Stimulated activated CD8-positive, alpha-beta memory T cell treated with anti-CD3 and anti-CD28 coated beads, Interleukin-15, amount 100 ng/mL, for 48 hours (primary cell): ENCODE results near the gene GART.
"Not testable (repeated sequence)": the region's sequence is repeated elsewhere in the genome, so short reads cannot be mapped to it uniquely, and the experiment has no call there.

ENCODE experiments used
- DNase-seq, 2 donors: peaks; one replicate each; pipeline ENCODE4 v3.0.0-alpha.2; 2020; ENCODE audit warnings: low read depth in 2 of 2

The GART gene

DNA sequence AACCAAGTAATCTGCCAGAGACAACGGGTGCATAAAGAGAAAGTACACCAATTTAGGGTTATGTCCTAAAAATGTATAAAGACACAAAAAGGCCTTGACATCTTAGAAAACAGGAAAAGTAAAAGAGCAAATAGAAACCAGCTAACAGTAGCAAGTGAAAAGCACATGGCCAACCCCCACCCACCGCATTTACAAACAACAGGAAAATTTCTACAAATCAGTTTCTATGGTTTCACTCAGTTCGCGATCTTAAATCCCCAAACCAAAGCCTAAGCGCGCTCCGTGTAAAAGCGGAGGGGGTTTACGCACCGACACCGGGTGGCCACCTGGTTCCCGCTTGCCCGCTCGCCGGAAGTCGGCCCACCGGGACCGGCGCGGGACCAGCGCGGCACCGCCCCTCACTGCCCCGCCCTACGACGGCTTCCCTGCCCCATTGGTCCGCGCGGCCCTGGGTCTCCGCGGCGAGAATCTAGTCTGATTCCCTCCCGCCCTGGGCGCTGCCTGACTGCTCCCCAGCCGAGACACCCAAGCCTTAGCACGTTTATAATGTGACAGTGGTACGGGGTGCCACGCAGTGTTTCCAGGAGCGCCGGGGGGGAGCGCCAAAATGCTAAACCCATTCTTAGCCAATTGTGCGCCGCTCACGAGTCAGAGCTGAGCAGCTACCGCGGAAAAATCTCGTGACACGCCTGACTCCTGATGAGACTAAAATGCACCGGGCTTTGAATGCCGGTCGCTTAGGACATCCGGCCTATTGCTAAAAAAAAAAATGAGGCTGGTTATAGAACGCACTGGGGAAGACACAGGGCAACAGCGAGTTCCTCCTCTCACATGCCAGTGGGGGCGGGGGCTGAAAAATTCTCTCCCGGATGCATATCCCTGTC, at the start of gene GART:
TSS of gene GART (minus strand) at position 362 of the 884 bp plus-strand sequence. CDS start 2,802 bp downstream, outside the sequence.
- DNase-seq: peak; percentile 83 to 85

DNA sequence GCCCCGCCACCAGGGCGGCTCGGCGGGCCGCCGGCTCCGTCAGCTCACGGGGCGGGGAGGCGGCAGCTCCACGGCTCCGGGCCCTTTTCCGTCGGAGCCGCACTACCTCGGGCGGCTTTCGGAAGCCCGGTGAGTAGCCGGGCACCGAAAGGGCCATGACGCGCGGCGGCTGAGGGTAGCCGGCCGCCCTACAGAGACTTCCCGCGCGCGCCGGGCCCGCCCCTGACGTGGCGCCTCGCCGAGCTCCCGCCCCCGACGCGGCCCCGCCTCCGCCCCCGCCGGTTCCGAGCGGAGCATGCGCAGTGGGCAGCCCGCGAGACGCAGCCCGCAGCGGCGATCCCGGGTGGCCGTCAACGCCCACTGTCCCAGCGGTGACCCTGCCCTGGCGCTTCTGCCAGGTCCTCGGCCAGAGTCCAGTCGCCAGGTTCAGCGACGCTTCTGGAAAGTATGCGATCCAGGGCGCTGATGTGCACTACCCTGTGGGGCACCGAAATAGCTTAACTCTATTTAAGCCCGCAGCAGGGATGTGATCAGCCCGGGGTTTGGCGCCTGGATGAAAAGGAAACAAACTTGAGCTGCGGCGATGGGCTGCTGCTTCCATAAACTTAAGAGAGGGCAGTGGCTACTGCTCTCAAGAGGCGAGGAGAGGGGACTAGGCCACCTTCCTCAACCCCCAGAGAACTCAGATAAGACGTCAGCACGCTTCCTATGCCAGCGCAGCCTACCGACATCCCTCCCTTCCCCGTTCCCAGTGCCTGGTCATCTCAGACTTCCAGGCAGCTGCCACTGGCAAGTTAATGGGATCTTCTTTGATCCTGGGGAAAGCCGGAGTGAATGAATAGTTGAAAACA, 46.8 kb upstream of the GART start, which contains the start of gene DONSON:
TSS of gene DONSON (minus strand) at position 200 of the 851 bp plus-strand sequence. CDS start at position 157, 43 bp downstream.
- DNase-seq: peak; percentile 80 to 86

DNA sequence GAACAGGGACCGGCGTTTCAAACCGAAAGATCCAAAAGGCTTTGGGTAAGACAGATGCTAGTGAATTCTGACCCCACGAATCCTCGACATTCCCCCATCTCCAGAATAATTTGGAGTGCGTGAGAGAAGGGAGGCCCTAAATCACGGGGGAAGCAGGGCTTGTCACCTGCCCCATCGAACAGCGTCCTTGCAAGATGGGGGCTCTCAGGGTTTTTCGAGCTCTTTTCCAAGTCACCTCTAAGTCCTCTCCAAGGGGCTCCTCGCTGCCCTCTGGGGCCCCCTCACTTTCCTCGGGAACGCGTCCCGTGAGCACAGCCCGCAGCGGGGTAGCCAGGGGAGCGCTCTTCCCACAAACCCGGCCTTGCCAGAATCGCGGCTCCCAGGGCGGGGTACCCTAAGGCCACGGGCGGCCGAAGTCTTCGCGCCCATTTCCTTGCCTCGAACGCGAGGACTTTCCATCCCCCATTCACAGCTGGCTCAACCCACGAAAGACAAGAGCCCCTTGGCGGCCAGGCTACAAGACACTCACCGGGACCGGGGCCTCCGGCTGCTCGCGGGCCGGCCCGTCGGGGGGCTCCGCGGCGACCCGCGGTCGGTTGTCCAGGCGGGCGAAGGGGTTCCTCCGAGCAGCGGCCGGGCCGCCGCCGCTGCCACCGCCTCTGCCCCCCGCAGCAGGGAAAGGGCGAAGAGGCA, 46.0 kb upstream of the GART start:
- peak in 1 of 2 donors; percentile 5 for DNase-seq

DNA sequence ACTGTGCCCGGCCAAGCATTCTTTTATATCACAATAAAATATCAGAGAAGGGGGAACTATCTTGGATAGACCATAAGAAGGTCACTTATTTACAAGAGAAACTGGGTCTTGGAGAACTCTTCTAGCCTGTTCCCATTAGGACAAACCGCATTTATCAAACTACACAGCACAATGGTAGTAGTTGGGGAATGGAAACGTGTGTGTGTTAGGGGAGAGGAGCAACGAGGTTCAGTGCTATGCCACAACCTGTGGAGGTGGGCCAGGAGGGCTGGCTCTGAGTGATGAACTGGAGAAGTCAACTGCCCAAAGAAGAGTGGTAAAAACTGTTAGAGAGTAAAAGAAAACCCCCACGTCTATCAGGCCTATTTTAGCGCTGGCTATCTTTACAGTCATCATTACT, 45.0 kb upstream of the GART start:
- no peak for DNase-seq

DNA sequence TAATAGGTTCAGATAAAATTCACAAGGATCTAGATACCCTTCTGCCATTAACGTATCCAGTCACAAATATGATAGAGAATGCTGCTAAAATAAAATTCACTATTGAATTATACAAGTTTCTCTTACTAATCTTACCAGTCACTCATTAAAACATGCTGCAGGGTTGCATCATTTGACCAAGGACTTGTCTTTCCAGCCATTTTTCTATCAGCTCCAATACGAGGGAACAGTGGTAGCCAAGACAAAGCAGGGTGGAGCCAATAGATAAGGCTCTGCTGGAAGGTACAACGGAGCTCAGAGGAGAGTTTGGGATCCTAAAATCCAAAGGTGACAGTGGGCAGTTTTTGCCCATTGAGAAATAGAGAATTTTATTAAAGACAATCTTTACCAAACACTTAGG, 42.5 kb upstream of the GART start:
- DNase-seq: no peak

DNA sequence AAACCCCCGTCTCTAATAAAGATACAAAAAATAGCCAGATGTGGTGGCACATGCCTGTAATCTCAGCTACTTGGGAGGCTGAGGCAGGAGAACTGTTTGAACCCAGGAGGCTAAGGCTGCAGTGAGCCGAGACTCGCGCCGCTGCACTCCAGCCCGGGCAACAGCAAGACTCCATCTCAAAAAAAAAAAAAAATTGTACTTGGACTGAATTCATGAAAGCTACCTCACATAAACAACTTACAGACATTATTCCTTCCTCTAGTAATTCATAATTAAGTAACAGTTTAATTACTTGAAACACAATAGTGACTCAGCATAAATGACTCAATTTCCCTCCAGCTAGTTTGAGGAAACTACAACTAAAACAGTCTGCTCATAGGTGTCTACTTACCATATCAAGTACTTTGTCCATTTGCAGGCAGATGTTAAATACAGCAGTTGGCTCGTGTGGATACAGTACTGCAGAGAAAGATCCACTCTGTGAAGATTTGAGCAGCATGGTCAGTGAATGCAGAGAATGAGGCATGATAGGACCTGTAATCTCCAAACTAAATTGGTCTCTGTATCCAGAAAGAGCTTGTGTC, 37.1 kb upstream of the GART start:
- no peak for DNase-seq

DNA sequence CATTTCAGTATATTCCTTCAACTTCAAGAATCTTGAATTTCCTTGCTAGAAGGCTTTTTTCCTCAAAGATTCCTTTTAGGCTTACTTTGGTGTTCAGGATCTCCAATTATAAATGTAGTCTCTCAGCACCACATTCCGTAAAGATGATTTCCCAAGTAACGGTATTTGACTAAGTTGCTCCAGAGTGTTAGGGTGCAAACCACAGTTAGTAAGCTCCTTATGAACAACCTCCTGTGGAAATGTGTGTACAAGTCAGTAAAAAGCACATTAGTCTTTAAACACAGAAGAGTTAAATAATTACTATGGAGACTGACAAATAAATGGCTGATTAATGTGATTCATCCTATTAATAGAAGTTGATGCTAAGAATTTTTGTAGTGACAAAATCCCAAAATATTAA, 36.3 kb upstream of the GART start:
- no peak for DNase-seq

DNA sequence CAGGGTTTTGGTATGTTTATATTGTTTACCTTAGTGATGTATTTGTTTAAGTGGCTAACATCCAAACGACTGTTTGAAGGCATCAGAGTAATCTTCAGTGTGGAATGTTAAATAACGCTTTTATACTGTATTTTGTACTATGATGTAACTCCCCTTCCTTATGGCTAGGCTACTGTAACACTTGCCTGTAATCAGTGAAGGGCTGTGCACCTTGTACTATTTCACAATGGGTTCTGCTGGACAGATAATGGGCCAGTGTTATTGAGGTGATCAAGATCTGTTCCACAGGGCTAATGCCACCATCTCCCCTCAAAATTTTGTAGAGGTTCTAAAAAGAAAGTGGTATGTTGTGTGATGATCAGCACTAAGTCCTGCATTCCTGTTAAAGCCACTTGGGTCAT, 34.8 kb upstream of the GART start:
- DNase-seq: not testable (repeated sequence)

DNA sequence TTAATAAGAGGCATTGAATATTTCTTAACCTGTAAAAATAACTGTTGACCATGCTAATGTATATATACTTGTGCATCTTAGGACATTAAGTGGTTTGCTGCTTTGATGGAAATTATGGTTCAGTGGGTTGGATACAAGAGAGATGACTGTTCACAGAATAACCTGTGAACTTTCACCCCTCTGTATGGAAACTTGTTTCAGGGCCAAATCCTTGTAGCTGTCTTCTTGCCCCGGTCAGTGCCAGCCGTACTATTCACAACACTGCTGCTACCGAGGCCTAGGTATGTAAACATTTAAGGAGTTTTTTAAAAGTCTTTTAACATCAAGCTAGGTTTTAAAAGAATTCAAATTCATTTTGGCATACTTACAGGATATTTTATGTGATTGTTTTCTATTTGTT, 30.4 kb upstream of the GART start:
- no peak for DNase-seq

DNA sequence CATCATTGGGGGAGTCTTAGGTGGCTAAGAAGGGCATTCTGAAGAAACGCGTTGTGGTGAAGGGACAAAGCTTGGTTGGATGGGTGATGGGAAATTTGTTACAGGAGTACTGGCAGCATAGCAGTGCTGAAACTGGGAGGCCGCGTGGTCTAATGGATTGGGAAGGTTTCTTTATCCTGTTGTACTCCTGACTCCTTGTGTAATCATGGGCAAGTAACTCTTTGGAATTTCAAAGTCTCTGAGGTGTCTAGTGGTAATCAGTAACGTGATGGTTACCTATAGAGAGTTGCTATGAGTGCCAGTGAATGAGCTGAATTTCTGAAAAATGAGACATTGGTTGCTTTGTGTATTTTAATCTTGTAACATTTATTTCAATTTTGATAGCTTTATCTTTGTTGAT, 28.1 kb upstream of the GART start:
- DNase-seq: no peak

DNA sequence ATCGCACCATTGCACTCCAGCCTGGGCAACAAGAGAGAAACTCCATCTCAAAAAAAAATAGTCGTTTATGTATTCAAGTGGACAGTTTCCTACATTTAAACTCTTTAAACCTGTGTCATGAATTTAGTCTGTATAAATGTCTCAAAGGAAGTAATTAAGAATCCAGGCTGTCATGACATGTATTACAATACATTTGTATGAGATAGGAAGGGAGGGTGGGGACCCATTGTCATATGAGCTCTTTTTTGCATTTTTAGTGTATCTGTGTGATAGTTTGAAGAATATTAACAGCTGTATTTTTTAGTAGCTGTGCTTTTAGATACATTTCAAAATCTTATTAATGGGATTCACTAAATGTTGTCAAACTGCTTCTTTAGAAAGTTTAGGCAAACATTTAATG, 26.5 kb upstream of the GART start:
- DNase-seq: no peak

DNA sequence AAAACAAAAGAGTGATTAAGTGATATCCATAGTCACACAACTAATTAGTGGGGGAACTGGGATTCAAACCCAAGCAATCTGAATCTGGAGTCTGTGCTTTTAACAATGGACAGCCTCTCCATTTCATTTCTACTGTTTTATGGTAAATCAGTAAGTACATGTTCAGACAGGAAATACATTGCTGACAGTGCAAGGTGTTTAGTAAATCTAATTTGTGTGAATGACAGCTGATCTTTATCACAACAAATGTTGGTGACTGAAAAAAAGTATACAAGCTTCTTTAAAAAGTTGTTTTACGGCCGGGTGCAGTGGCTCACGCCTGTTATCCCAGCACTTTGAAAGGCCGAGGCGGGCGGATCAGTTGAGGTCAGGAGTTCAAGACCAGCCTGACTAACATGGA, 26.0 kb upstream of the GART start:
- no peak for DNase-seq

DNA sequence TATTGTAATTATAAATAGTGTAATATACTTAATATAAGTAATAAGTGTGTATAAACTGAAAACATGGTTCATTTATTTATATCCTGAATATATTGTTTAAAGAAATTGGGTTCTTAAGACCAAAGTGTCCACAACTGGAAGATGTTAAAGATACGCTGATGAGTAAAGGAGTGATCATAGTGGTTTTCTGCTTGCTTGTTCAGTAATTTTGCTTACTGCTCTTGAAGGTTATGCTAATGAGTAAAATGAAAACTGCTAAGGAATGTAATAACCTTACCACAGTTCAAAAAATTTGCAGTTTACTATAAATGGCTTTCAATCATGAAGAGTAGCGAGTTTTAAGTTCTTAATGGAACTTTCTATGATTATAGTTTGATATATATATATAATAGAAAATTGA, 24.6 kb upstream of the GART start:
- DNase-seq: no peak

DNA sequence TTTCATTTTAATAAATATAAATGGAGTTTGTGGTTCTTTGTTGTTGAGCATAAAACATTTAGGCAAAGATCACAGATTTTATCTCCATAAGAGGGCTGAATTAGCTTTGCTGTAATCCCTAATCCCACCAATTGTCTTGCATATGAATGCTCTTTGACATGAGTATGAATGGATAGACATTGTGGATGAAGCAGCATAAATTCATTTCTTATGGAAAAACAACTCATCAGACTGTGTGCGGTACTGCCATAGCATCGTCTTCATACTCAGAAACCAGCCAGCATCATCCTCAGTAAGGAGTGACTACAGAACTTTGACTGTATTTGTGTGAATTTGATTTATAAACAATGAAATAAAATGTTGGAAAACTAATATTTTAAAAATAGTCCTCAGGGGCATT, 20.5 kb upstream of the GART start:
- no peak for DNase-seq

DNA sequence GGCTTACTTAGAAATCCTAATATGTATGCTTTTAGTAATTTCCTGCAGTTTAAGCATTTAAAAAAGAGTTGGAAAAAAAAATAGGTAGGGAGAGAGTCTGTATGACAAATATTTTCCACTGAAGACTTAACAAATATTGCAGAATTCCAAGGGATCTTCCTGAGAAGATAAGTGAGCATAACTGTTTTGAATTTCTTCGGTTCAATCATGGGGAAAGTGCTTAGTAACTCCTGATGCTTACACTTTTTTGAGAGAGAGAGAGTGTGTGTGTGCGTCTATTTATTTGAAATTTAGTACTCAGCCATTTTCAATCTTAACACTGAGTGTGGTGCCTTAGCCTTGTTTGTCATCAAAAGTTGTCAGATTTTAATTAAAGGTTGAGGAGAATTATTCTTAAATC, 19.5 kb upstream of the GART start:
- no peak for DNase-seq

DNA sequence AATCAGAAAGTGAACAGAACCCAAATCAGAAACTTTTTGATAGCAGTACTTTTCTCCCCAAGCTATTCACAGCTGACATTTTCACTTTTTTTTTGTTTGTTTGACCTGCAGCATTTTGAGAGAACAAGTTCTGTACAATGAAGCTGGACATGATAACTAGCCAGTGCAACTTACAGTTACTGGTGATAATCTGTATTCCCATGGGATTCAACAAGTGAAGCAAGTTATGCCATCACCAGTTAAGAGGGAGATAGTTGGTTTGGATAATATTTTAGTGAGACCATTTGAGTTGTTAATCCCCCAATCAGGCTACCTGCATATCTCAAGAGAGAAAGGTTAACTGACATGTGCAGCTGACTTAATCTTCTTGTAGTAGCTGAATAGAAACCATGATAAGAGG, 19.0 kb upstream of the GART start:
- DNase-seq: no peak

DNA sequence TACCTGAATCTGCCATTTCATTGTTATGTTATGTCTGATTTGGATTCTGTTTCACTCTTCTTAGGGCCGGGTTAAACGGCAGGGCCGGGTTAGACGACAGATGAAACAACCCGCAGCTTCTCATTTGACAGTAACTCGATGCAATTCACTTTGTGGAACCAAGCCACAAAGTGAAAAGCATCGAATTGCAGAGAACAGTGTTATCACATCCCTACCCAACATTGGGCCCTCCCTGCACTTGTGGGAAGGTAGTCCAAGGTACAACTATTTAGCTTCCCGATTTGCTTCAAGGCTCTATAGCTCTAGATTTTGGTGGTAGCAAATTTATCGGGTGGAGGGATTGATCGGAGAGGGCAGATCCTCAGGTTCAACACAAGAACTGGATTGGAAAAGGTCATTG, 17.9 kb upstream of the GART start:
- no peak for DNase-seq

DNA sequence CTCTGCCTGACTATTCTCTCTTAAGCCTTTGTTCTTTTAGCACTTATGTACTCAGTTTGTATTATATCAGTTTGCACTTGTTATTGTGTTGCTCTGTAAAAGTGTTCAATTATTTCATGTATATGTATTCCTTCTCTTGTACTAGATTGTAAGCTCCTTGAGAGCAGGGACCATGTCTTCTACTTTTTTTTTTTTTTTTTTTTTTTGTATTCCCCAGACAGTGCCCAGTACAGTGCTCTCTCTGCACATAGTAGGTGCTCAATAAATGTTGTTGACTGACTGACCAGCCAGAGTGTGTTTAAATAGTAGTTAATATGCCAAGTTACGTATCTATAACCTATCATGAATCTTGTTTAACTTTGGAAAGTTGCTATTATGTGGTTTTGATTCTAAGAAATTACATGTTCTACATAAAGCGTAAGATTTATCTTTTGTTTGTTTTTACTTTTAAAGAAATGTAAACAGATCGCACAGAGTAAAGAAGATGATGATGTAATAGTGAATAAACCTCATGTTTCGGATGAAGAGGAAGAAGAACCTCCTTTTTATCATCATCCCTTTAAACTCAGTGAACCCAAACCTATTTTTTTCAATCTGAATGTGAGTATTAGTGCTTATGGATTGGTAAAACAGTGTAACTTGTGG, 17.0 kb upstream of the GART start:
- no peak for DNase-seq

DNA sequence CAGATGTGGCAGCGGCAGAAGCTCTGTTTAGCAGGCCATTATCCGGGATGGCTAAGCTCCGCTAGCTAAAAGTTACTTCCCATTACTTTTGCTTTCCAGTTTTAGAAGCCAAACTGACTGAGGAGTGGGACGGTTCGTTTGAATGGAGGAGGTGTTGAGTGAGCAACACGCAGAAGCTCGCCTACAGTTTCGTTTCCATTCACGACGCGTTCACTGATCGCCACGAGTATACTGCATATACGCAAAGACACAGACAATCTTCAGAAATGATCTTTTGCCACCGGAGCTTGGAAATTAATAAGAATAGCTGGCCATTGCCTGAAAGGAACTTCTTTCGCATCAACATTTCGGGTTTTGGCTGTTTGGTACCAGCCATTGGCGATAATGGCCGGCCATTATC, 15.5 kb upstream of the GART start:
- no peak for DNase-seq

DNA sequence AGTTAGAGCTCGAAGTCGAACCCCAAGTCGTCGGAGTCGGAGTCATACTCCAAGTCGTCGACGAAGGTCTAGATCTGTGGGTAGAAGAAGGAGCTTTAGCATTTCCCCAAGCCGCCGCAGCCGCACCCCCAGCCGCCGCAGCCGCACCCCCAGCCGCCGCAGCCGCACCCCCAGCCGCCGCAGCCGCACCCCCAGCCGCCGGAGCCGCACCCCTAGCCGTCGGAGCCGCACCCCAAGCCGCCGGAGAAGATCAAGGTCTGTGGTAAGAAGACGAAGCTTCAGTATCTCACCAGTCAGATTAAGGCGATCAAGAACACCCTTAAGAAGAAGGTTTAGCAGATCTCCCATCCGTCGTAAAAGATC, 13.0 kb upstream of the GART start:
- DNase-seq: no peak

DNA sequence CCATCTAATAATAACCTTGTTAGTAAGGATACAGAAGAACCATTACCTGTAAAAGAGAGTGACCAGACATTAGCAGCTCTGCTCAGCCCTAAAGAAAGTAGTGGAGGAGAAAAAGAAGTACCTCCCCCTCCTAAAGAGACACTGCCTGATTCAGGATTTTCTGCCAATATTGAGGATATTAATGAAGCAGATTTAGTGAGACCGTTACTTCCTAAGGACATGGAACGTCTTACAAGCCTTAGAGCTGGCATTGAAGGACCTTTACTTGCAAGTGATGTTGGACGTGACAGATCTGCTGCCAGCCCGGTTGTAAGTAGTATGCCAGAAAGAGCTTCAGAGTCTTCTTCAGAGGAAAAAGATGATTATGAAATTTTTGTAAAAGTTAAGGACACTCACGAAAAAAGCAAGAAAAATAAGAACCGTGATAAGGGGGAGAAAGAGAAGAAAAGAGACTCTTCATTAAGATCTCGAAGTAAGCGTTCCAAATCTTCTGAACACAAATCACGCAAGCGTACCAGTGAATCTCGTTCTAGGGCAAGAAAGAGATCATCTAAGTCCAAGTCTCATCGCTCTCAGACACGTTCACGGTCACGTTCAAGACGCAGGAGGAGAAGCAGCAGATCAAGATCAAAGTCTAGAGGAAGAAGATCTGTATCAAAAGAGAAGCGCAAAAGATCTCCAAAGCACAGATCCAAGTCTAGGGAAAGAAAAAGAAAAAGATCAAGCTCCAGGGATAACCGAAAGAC, 12.5 kb upstream of the GART start:
- DNase-seq: no peak
